ENCODE results near the gene CIAPIN1. TPM values are rescaled to one million over a fixed set of nuclear protein-coding genes. Genes with fewer than 3 reads are reported as not detected.
A peak's percentile ranks its signal among the peaks of the same experiment; 100 is the strongest.

CIAPIN1 gene
- total and polyA plus RNA-seq, 2 of the 8 experiments (the other 6 are each of a cell fraction or from before 2014, with no cell fraction given): 76.8 to 83.6 TPM

DNA sequence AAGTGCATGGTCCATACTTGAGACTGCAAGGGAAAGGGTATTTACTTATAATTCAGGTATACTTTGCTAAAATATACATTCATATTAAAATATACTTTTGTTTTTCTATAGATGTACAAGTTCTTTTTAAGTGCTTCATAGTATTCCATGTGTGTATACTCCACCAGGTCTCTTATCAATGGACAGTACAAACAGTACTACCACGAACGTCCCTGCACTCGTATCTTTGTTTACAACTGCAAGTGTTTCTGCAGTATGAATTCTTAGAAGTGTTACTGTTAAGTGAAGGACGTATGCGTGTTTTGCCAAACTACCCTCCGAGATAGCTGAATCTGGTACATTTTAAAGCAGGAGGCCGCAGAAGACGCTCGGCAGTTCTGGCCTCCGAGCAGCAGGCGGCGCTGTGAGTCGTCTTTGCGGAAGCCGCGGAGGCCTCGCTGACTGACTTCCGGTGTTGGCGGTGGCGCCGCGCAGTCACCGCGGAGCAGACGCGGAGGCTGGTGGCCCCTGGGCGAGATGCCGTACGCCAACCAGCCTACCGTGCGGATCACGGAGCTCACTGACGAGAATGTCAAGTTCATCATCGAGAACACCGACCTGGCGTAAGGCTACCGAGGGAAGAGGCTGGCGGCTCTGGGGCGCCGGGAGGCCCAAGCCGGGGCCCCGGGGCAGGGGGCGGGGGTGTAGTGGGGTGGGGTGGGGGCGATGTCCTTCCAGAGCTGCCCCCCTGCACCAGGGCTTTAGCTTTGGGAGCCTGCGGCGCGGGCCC lies 15.2 kb upstream of the CIAPIN1 start, which contains the start of gene POLR2C (continued):
- TF ChIP-seq CTCF (IDR thresholded peaks at IDR 0.05; ENCODE audit: control extremely low read depth in 1 of 3, insufficient read depth in 1 of 3, low read depth in 1 of 3, low read length in 3 of 3) (peak; percentile 86 to 97 (median 94)), RNF2 (IDR thresholded peaks at IDR 0.05; ENCODE audit: borderline replicate concordance, low read depth, low read length, missing control alignments, poor library complexity, severe bottlenecking) (no peak), JUND (IDR thresholded peaks at IDR 0.05; ENCODE audit: low read length) (no peak), BCL11A (IDR thresholded peaks at IDR 0.05; ENCODE audit: low read depth in 2 of 2, low read length in 2 of 2) (no peak), NANOG (IDR thresholded peaks at IDR 0.05; ENCODE audit: insufficient read depth, low read depth, low read length, poor library complexity, severe bottlenecking) (no peak), GTF2F1 (IDR thresholded peaks at IDR 0.05; ENCODE audit: borderline replicate concordance, low read depth, low read length) (no peak), CBX8 (IDR thresholded peaks at IDR 0.05; ENCODE audit: borderline replicate concordance, low read depth, low read length) (no peak), CBX5 (IDR thresholded peaks at IDR 0.05; ENCODE audit: low read depth, low read length) (no peak), HDAC6 (IDR thresholded peaks at IDR 0.05; ENCODE audit: low read depth, low read length) (no peak), USF2 (IDR thresholded peaks at IDR 0.05; ENCODE audit: low read length) (no peak), SIN3A (conservative IDR thresholded peaks at IDR 0.05 in 1 of 2, IDR thresholded peaks at IDR 0.05 in 1 of 2; ENCODE audit: low read depth in 1 of 2, low read length in 2 of 2) (peak; percentile 71 to 89; a peak in 3 of 4 replicates), SIRT6 (IDR thresholded peaks at IDR 0.05; ENCODE audit: low read length) (no peak), BACH1 (IDR thresholded peaks at IDR 0.05; ENCODE audit: low read length) (no peak), RXRA (IDR thresholded peaks at IDR 0.05; ENCODE audit: insufficient read depth, low read depth, low read length) (no peak), POLR2A (IDR thresholded peaks at IDR 0.05; ENCODE audit: control extremely low read depth in 1 of 2, low read depth in 2 of 2, low read length in 2 of 2) (peak; percentile 96 to 97), HDAC2 (IDR thresholded peaks at IDR 0.05; ENCODE audit: borderline replicate concordance in 1 of 2, low read depth in 2 of 2, low read length in 2 of 2) (no peak)

All from H1 (cell line).